Inflammatory macrophage treated with lipopolysaccharide for 1 hour (primary cell): ENCODE data around the gene KLK15.
"Not testable (repeated sequence)": the region's sequence is repeated elsewhere in the genome, so short reads cannot be mapped to it uniquely, and the experiment has no call there.

Source experiments
- DNase-seq, 2 donors: peaks; one replicate each; pipeline ENCODE4 v3.0.0-alpha.2; 2020 to 2022

The KLK15 gene

DNA sequence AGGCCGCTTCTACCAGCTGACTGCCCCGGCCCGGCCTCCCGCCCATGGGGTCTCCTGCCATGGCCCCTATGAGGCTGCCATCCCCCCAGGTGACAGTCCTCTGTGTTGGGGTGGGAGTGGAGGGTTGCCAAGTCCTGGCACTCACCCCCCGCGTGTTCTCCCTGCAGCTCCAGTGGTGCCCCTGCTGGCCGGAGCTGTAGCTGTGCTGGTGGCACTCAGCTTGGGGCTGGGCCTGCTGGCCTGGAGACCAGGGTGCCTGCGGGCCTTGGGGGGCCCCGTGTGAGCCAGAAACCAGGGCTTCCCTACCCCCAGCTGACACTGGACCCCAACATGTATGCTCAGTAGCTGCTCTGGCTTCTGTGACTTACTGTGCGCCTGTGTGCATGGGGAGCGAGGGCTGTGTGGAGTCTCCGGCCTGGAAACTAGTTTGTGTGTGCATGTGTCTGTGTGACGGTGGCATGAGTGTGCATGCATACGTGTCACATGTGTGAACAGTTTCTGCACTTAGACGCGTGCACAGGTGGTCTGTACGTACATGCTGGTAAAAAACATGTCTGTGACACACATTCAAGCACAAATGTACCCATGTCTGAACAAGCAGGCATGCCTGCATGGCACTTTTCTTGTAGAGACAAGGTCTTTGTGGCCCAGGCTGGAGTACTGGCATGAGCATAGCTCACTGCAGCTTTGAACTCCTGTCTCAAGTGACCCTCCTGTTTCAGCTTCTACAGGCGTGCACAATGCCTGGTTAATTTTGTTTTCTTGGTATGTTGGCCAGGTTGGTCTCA is 38.3 kb downstream of the KLK15 start:
- no peak for DNase-seq

DNA sequence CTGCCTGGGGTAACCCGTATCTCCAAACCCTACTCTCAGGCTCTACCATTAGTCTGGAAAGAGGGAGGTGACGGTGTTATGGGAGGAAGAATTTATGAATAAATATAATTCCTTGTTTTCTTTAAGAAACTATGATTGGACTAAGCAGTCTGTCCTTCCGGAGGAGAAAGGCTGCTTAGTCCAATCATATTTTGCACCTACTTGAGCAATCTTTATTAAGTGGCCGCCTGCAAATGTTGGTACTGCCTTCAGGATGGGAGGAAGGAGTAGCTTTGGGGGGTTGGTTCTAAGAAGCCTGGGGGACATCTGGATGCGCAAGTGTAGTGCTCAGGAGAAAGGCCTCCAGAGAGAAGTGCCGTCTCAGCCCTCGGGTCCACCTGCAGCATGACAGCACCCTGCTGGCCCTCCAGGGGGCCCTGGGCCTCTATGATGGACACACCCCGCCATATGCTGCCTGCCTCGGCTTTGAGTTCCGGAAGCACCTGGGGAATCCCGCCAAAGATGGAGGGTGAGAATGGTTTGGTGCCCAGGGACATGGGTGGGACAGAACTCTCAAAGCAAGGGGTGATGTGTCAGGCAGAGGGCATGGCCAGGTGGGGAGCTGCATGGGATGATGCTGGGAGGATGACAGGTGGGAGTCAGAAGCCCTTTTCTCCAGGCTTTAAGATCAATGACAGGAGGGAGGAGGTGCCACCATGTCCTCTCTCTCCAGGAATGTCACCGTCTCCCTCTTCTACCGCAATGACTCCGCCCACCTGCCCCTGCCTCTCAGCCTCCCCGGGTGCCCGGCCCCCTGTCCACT is 39.1 kb downstream of the KLK15 start:
- no peak for DNase-seq

DNA sequence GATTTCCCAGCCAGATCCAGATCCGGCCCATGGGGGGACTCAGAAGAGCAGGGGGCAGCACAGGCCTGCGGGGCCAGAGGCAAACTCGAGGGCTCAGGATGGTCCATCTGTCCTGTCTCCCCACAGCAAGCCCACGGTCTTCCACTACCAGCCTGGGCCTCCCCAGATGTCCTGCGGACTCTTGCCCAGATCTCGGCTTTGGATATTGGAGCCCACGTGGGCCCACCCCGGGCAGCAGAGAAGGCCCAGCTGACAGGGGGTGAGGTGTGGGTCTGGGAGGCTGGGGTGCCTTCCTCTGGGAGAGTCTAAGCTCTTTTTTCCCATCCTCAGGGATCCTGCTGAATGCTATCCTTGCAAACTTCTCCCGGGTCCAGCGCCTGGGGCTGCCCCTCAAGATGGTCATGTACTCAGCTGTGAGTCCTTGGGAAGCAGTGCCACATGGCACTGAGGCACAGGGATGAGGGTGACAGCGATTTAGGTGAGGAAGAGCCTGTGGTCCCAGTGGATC is 39.8 kb downstream of the KLK15 start:
- no peak for DNase-seq

DNA sequence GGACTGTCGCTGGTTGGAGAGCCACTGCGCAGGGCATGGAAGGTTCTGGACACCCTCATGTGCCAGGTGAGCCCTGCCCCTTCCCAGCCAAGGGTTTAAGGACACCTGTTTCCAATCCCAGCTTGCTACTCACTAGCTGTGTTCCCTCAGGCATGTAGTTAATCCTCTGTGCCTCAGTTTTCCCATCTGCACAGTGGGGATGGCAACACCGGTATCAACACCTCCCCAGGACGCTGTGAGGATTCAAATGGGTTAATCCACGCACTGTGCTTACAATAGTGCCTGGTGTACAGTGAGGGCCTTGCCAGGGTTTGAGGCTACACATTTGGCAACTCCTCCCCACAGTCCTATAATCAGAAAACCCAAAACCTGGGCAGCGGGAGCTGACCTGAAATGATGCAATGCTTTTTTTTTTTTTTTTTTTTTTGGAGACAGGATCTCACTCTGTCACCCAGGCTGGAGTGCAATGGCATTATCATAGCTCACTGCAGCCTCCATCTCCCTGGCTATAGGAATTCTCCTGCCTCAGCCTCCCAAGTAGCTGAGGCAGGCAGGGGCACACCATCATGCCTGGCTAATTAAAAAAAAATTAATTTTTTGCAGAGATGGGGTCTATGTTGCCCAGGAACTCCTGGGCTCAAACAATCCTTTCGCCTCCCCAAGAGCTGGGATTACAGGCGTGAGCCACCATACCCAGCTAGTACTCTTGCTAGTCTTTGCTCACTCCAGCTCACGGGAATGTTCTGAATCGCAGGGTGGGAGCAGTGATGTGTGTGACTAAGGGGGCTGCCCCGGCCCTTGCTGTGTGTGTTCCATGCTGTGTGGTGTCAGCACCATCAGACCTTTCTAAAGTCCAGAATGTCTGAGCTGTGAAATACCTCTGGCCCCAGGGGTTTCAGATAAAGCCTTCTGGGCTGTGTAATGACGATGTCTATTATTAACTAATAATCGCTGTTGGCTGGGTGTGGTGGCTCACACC is 40.8 kb downstream of the KLK15 start:
- DNase-seq: no peak

DNA sequence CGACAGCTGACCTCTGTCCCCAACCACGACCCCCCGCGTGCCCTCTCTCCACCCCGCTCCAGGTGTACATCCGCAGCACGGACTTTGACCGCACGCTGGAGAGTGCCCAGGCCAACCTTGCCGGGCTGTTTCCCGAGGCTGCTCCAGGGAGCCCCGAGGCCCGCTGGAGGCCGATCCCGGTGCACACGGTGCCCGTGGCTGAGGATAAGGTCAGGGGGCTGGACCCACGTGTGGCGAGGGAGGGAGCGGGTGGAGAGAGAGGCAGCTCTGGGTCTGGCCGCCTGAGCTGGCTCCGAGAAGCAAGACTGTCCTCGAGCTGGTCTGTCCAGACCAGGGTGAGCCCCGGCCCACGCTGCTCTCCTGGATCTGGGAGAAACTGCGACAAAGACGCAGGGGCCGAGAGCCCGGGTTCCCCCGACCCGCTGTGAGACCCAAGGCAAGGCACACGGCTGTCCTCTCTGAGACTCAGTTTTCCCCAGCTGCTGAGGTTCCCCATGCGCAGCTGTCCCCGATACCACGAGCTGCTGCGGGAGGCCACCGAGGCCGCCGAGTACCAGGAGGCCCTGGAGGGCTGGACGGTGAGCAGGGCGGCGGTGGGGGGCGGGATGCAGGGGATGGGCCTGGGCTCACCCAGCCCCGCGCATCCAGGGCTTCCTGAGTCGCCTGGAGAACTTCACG is 41.6 kb downstream of the KLK15 start:
- no peak for DNase-seq

DNA sequence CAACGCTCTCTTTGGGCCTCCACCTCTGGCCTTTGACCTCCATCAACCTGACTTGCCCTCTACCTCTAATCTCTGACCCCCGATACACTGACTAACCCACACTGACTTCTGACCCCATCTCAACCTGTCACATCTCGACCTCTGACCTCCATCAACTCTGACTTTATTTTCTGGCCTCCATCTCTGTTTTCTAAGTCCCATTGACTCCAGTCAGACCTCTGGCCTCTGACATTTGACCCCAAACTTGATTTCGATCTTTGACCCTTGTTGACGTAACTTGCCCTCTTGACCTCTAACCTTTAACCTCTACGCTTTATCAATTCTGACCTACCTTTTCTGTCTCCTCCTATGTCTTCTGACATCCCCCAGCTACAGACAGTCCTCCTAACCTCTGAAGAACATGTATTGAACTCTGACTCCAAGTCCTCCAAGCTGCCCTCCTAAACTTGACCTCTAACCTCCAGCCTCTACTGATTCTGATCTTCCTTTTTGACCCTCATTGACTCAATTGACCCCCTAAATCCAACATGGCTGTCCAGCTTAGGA is 42.4 kb downstream of the KLK15 start:
- no peak for DNase-seq

DNA sequence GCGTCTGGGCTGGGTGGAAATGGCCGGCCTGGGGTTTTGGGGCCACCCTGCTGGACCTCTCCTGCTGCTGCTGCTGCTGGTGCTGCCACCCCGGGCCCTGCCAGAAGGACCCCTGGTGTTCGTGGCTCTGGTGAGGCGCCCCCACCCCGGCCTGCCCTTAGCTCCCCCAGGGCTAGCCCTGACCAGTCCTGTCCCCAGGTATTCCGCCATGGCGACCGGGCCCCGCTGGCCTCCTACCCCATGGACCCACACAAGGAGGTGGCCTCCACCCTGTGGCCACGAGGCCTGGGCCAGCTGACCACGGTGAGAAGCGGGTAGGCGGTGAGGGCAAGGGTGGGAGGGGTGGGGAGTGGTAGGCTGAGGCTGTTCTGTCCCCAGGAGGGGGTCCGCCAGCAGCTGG is 43.0 kb downstream of the KLK15 start, which contains the start of gene ACP4:
Gene ACP4 (plus strand): TSS at position 20 of the 400 bp plus-strand sequence. CDS start 0 bp downstream, at position 20.
- DNase-seq: no peak

DNA sequence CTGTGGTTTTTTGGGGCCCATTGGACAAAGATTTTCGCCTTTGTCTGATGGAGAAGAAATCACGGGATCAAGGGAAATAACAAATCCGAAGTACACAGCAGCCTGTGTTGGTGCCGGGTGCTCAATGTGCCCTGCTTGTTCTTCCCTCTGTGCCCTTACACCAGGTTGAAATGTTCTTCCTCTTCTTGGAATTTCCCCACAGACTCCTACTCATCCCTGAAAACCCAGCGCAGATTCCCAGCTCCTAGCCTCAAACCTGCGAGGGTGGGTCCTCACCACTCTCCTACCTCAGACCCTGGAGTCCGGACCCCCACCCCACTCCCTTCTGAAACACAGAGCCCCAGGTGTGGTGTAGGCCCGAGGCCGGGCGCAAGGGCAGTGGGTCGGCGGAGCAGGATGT is 48.0 kb downstream of the KLK15 start:
- no peak for DNase-seq

DNA sequence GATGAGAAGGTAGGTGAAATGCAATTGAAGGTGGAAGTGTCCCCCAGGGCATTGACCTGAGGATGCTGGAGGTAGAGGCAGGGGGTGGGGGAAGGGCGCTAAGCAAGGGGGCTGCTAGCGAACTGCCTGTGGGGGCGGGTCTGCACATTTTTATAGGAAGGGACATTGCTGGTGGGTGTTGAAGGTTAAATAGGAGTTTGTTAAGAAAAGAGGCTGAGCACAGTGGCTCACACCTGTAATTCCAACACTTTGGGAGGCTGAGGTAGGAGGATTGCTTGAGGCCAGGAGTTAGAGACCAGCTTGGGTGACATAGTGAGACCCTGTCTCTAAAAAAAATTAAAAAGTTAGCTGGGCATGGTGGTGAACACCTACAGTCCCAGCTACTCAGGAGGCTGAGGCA is 48.7 kb downstream of the KLK15 start:
- DNase-seq: no peak

DNA sequence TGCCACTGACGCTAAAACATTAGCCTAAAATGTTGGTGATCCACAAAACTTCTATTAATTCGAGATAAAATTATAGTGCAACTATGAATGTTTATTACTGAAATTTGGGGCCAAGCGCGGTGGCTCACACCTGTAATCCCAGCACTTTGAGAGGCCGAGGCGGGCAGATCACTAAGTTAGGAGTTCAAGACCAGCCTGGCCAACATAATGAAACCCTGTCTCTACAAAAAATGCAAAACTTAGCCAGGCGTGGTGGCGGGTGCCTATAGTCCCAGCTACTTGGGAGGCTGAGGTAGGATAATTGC is 49.6 kb downstream of the KLK15 start:
- not testable (repeated sequence) for DNase-seq

DNA sequence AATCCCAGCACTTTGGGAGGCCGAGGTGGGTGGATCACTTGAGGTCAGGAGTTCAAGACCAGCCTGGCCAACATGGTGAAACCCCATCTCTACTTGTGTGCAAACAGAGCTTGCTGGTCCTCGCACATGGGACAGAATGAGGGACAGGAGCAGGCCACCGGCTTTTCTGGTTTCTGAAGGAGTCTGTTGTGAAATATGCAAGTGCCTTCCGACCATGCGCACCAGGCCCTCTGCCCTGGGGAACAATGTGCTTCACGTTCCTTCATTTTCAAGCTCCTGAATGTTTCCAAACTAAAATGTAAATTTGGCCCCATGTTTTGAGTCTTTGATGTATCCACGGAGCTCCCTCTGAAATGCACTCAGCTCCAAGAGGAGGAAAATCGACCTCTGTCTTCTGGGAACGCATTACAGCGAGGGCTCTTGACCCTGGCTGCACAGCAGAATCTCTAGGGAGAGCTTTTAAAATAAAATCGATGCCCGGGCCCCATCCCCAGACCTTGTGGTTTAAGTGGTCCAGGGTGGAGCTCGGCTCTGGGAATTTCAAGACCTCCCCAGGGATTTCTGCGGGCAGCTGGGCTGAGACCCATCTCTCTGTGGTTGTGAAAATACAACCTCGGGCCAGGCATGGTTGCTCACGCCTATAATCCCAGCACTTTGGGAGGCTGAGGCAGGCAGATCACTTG is 52.5 kb downstream of the KLK15 start:
- no peak for DNase-seq

DNA sequence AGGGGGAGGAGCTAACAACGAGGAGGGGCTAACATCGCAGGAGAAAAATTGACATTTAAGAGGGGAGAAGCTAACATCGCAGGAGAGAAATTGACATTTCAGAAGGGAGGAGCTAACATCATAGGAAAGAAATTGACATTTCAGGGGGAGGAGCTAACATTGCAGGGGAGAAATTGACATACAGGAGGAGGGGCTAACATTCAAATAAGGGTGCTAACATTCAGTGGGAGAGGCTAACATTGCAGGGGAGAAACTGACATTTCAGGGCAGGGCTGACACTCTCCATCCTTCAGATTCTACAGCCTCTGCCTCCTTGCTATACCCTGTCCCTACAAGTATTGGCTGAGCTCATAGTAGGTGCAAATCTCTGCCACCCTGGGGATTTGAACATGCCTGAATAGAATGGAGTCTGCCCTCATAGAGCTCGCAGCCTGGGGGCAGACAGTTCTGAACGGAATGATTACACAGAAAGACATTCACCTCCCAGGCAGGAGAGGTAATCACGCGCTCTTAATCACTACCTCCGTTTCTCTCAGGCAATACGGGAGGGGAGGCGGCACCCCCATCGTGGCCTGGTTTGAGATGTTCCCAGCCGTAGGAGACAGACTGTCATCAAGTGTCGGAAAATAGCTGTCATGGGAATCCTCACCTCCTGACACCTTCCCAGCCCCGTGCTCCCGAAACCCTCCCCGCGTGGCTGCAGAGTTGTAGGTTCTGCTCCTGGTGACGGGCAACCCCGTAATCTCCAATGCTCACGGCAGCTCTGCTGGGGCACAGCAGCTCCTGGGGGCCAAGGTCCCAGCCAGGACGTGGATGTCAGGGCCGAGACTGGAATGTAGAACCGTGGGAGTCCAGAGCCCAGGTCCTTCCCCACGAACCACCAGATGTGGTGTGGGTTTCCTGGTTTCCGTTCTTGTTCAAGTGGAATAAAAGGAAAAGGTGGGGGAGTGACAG is 53.6 kb downstream of the KLK15 start:
- no peak for DNase-seq

DNA sequence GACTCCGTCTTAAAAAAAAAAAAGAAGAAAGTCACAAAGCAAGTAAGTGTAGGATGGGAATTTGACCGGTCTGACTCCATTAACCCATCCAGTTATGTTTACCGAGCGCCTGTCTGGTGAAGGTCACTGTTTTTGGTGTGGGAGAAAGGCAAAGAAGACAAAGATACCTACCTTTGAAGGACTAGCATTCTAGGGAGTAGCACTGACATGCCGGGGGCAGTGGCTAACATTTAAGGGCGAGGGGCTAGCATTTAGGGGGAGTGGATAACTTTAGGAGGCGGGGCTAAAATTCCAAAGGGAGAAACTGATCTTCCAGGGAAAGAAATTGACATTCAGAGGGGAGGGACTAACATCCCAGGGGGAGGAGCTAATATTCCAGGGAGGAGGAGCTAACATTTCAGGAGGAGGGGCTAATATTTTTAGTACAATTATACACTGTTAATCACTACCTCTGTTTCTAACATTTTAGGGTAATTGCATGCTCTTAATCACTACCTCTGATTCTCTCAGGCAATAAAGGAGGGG is 54.4 kb downstream of the KLK15 start:
- no peak for DNase-seq

DNA sequence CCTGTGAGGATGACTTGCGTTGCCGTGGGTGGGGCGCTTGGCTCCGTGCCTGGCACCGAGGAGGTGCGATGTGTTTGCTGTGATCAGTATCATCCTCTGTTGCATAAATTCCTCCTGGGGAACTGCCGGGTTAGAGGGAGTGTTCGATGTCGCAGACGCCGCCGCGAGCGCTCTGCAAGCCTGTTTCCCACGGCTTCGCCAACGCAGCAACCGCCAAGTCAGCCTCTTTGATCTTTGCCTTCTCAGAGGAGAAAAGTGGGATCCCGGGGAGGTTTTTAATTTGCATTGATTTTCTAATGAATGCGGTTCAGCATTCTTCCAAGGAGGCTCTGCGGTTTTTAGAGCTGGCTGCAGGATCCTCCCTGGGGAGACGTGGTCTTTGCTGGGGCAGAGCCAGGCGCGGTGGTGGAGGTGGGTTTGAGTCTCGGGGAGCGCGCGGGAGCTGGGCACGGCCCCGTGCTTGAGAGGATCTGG is 55.5 kb downstream of the KLK15 start:
- peak; percentile 36 to 54 for DNase-seq

DNA sequence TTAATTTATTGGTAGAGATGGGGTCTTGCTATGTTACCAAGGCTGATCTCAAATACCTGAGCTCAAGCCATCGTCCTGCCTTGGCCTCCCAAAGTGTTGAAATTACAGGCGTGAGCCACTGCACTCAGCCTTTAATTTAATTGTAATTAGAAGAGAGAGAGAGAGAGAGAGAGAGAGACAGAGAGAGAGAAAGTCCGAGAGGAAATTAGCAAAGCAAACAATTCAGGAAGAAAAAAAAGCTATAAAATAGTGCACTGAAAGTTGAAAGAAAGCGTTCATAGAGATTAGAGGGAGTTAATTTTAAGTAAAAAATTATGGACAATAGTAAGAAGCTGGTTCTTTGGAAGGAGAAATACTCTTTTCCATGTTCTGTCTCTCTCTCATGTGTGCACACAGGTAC is 56.1 kb downstream of the KLK15 start:
- no peak for DNase-seq

DNA sequence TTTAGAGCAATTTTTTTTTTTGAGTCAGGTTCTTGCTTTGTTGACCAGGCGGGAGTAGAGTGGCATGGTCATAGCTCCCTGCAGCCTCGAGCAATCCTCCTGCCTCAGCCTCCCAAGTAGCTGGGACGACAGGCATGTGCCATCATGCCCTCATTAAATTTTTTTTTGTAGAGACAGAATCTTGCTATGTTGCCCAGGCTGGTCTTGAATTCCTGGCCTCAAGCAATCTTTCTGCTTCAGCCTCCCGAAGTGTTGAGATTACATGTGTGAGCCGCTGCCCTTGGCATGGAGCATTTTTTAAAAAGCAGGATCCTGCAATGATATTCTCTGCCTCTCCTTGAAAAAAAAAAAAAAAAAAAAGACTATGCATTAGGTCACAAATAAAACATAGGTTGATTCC is 57.2 kb downstream of the KLK15 start:
- no peak for DNase-seq
